HEK293 (cell line): ENCODE data around the gene BTBD3.

Source experiments
- CTCF ChIA-PET: fragments of 350-600 bp; formaldehyde crosslinking; extraction: SDS; loops from one replicate; lab custom pipeline; 2021; ENCODE audit warnings: antibody characterized with exemption; lab: Yijun Ruan, JAX
- POLR2A ChIA-PET: fragments of 300-600 bp; formaldehyde crosslinking; extraction: SDS; loops from one replicate; lab custom pipeline; 2020; ENCODE audit warnings: antibody characterized with exemption, inconsistent platforms; lab: Yijun Ruan, JAX
- H3K27ac ChIP-seq: fragments of 200-500 bp; sonication (Bioruptor generic); 2 replicates; pipeline ENCODE4 v1.5.1; 2014; ENCODE audit warnings: low read depth, low read length, control low read depth, inconsistent platforms; ENCODE audit errors: extremely low read depth
- H3K36me3 ChIP-seq, 2 experiments: fragments of 200-500 bp in 1 of 2; sonication (Bioruptor generic) in 1 of 2; 1 replicate in 1 of 2; 2 replicates in 1 of 2; pipeline ENCODE4 v1.5.1; 2014 to 2017; ENCODE audit warnings: inconsistent platforms in 2 of 2, low read length in 2 of 2; ENCODE audit not compliant: control insufficient read depth in 2 of 2, insufficient read depth in 1 of 2
- H3K4me1 ChIP-seq: fragments of 200-500 bp; sonication (Bioruptor generic); 2 replicates; pipeline ENCODE4 v1.5.1; 2014; ENCODE audit warnings: mild to moderate bottlenecking, low read length, inconsistent platforms; ENCODE audit not compliant: control insufficient read depth, insufficient read depth
- H3K4me3 ChIP-seq: 2 replicates; pipeline ENCODE4 v1.5.1; 2011; ENCODE audit warnings: low read depth, mild to moderate bottlenecking, control low read depth, low read length, moderate library complexity
- H3K9me3 ChIP-seq: fragments of 200-500 bp; sonication (Bioruptor generic); 2 replicates; pipeline ENCODE4 v1.5.1; 2014; ENCODE audit warnings: low read depth, low read length, inconsistent platforms; ENCODE audit not compliant: control insufficient read depth, insufficient read depth
- BCL11A ChIP-seq: fragments of 450-650 bp; formaldehyde crosslinking; IDR thresholded peaks from 2 replicates; pipeline ENCODE4 v1.5.1; 2016; ENCODE audit warnings: low read depth, missing biosample characterization, missing genetic modification characterization
- BCL6B ChIP-seq: fragments of 450-650 bp; formaldehyde crosslinking; IDR thresholded peaks from 2 replicates; pipeline ENCODE4 v1.5.1; 2017; ENCODE audit warnings: missing biosample characterization, missing genetic modification characterization
- EGR2 ChIP-seq: fragments of 450-650 bp; formaldehyde crosslinking; IDR thresholded peaks from 2 replicates; pipeline ENCODE4 v1.5.1; 2016; ENCODE audit warnings: low read depth, missing biosample characterization, missing genetic modification characterization
- FEZF1 ChIP-seq: fragments of 450-650 bp; formaldehyde crosslinking; IDR thresholded peaks from 2 replicates; pipeline ENCODE4 v1.5.1; 2016; ENCODE audit warnings: missing biosample characterization, missing genetic modification characterization
- GLI4 ChIP-seq: fragments of 450-650 bp; formaldehyde crosslinking; IDR thresholded peaks from 2 replicates; pipeline ENCODE4 v1.5.1; 2016; ENCODE audit warnings: missing biosample characterization, missing genetic modification characterization
- SETDB1 ChIP-seq: IDR thresholded peaks from one replicate; pipeline ENCODE4 v1.6.1; 2017; ENCODE audit warnings: mild to moderate bottlenecking, low read length, moderate library complexity, mixed read lengths; ENCODE audit not compliant: insufficient read length
- TCF7L2 ChIP-seq: IDR thresholded peaks from 2 replicates; pipeline ENCODE4 v1.6.1; 2011; ENCODE audit warnings: low read depth, mild to moderate bottlenecking, inconsistent platforms, low read length, moderate library complexity, borderline replicate concordance
- WT1 ChIP-seq: fragments of 450-650 bp; formaldehyde crosslinking; IDR thresholded peaks from 2 replicates; pipeline ENCODE4 v1.5.1; 2016; ENCODE audit warnings: missing biosample characterization, missing genetic modification characterization
- ZNF121 ChIP-seq: fragments of 450-650 bp; formaldehyde crosslinking; IDR thresholded peaks from 2 replicates; pipeline ENCODE4 v1.5.1; 2016; ENCODE audit warnings: missing biosample characterization, missing genetic modification characterization
- ZNF19 ChIP-seq: fragments of 450-650 bp; formaldehyde crosslinking; IDR thresholded peaks from 2 replicates; pipeline ENCODE4; 2016; ENCODE audit warnings: missing biosample characterization, missing genetic modification characterization, low read depth
- ZNF221 ChIP-seq: fragments of 450-650 bp; formaldehyde crosslinking; IDR thresholded peaks from 2 replicates; pipeline ENCODE4 v1.5.1; 2017; ENCODE audit warnings: missing biosample characterization, missing genetic modification characterization, borderline replicate concordance
- ZNF302 ChIP-seq: fragments of 450-650 bp; formaldehyde crosslinking; IDR thresholded peaks from 2 replicates; pipeline ENCODE4 v1.5.1; 2016; ENCODE audit warnings: missing biosample characterization, missing genetic modification characterization, low read depth
- ZNF354C ChIP-seq: fragments of 450-650 bp; formaldehyde crosslinking; IDR thresholded peaks from 2 replicates; pipeline ENCODE4 v1.5.1; 2016; ENCODE audit warnings: missing biosample characterization, missing genetic modification characterization, low read depth, borderline replicate concordance
- ZNF391 ChIP-seq: fragments of 450-650 bp; formaldehyde crosslinking; IDR thresholded peaks from 2 replicates; pipeline ENCODE4 v1.5.1; 2016; ENCODE audit warnings: low read depth, missing biosample characterization, missing genetic modification characterization, borderline replicate concordance
- ZNF473 ChIP-seq: fragments of 450-650 bp; formaldehyde crosslinking; IDR thresholded peaks from 2 replicates; pipeline ENCODE4 v1.5.1; 2017; ENCODE audit warnings: missing biosample characterization, missing genetic modification characterization
- ZNF513 ChIP-seq: fragments of 450-650 bp; IDR thresholded peaks from 2 replicates; pipeline ENCODE4 v1.5.1; 2018; ENCODE audit warnings: missing biosample characterization, missing genetic modification characterization
- ZNF645 ChIP-seq: fragments of 450-650 bp; formaldehyde crosslinking; IDR thresholded peaks from 2 replicates; pipeline ENCODE4; 2016; ENCODE audit warnings: missing biosample characterization, missing genetic modification characterization
- ZNF692 ChIP-seq: fragments of 450-650 bp; formaldehyde crosslinking; IDR thresholded peaks from 2 replicates; pipeline ENCODE4 v1.5.1; 2016; ENCODE audit warnings: missing biosample characterization, missing genetic modification characterization
- ZNF701 ChIP-seq: fragments of 450-650 bp; formaldehyde crosslinking; IDR thresholded peaks from 2 replicates; pipeline ENCODE4 v1.5.1; 2016; ENCODE audit warnings: missing biosample characterization, missing genetic modification characterization

BTBD3 gene

GRCh38 chr20:11921321-11921720, 3.6 kb downstream of the BTBD3 start:
- ChIA-PET CTCF (interaction anchor here (2.4 kb wide), 1 partner anchor 9 kb away, joined by 8 read pairs; no protein-coding TSS in a partner anchor), POLR2A (no interaction called here)
- Histone ChIP-seq H3K36me3 (peaks cover 0 to 44% of the 10 kb centered on the region in 2 experiments), H3K4me3 (no peak overlapping the region), H3K27ac (no peak overlapping the region), H3K9me3 (no peaks in the 10 kb centered on the region), H3K4me1 (peaks cover 22% of the 10 kb centered on the region)
- TF ChIP-seq BCL11A (tag by site-specific recombination) (no peak), ZNF473 (tag by site-specific recombination) (no peak), ZNF513 (tag by site-specific recombination) (no peak), FEZF1 (tag by site-specific recombination) (no peak), BCL6B (tag by site-specific recombination) (no peak), ZNF701 (no peak), TCF7L2 (no peak), GLI4 (tag by site-specific recombination) (no peak)

- H3K27ac ChIP-seq, result no peak overlapping the region
- peaks cover 20% of the 10 kb centered on the region for H3K4me1 ChIP-seq
- H3K4me3 ChIP-seq, result no peak overlapping the region
- H3K36me3 ChIP-seq, result peaks cover 0 to 56% of the 10 kb centered on the region in 2 experiments
- TF ChIP-seq ZNF391 (tag by site-specific recombination) (no peak), ZNF302 (no peak), ZNF19 (no peak), ZNF121 (tag by site-specific recombination) (no peak), ZNF692 (tag by site-specific recombination) (no peak), TCF7L2 (no peak), WT1 (tag by site-specific recombination) (no peak), EGR2 (tag by site-specific recombination) (no peak), ZNF354C (no peak), ZNF221 (tag by site-specific recombination) (no peak), ZNF645 (tag by site-specific recombination) (no peak), SETDB1 (no peak)
- H3K9me3 ChIP-seq, result no peaks in the 10 kb centered on the region
- ChIA-PET POLR2A (no interaction called here), CTCF (interaction anchor here (0.9 to 1.3 kb wide), 2 partner anchors 10 to 21 kb away, joined by 3 read pairs; no protein-coding TSS in a partner anchor)
Observed at GRCh38 chr20:11922561-11922960, 4.9 kb downstream of the BTBD3 start.
